ENCODE measurements around the gene MAN2A1. TPM values are rescaled to one million over a fixed set of nuclear protein-coding genes. Genes with fewer than 3 reads are reported as not detected.

The MAN2A1 gene
- total RNA-seq, 1 experiment from 2014 or later: 86.6 TPM

DNA sequence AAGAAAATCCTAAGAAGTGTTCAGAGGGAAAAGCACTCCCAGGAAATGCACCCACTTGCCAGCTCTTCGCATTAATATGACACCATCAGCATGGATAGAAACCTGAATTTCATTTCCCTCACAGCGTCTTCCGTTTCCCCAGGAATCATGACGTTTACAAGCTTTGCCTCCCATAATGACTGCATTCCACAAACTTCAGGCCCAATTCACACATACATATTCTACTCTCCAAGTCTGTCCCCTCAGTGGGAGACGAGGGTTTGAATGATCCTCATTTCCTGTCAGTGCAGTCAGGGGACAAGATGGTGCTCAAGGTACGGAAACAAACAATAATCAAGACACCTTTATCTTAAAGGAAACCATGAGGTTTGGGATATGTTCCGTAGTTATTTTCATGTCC is 44.9 kb upstream of the MAN2A1 start:
- POLR2A ChIA-PET: no interaction called here
- H3K27me3 Mint-ChIP-seq (ENCODE audit: low read depth): no peaks in the 10 kb centered on the region
- peaks cover 18% of the 10 kb centered on the region for H3K36me3 Mint-ChIP-seq
- ATAC-seq (peak; percentile 81), DNase-seq (ENCODE audit: low spot score) (no peak)
- H3K9me3 Mint-ChIP-seq: peaks cover 28% of the 10 kb centered on the region
- H3K4me3 Mint-ChIP-seq: peak overlapping the region; percentile 10; the same call in 1 of the 2 replicates
- CTCF ChIA-PET: interaction anchor here (2.1 kb wide), 1 partner anchor 44 kb away, joined by 7 read pairs; no protein-coding TSS in a partner anchor
- peaks cover 49% of the 10 kb centered on the region for H3K4me1 Mint-ChIP-seq
- peak overlapping the region; percentile 92 for H3K27ac Mint-ChIP-seq
- TF ChIP-seq, protein P1, sequence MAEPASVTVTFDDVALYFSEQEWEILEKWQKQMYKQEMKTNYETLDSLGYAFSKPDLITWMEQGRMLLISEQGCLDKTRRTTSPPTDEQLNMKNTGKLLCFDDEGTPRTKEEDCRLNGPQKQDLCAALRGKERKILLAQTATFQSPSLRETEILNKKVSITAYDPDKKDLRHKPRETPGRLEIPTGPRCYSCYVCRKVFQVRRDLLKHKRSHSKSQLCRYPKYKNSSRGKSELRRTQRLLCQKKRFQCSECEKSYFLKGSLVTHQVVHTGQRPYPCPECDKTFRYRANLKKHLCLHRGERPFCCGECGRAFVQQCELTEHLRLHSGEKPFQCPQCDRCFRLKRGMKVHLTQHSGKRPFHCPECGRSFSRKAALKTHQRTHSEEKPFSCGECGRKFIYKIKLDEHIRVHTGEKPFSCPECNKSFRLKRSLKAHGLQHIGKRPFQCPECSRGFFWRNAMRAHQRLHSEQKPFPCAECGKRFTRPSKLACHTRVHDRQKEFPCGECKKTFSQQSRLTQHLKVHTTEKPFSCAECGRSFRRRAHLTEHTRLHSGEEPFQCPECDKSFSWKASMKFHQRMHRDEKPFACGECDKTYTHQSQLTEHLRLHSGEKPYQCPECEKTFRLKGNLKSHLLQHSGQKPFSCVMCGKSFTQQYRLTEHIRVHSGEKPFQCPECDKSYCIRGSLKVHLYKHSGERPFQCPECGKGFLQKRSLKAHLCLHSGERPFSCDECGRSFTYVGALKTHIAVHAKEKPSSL (CRISPR knock-in tag; conservative IDR thresholded peaks at IDR 0.05): no peak
- TF ChIP-seq EMX1 (CRISPR knock-in tag; IDR thresholded peaks at IDR 0.05) (0 out of 2 replicates have a peak, but pooled peaks have one; percentile 37), ZNF219 (CRISPR knock-in tag; IDR thresholded peaks at IDR 0.05; ENCODE audit: borderline replicate concordance) (no peak), TEAD1 (CRISPR knock-in tag; IDR thresholded peaks at IDR 0.05) (peak; percentile 39; the same call in 1 of the 2 replicates)

DNA sequence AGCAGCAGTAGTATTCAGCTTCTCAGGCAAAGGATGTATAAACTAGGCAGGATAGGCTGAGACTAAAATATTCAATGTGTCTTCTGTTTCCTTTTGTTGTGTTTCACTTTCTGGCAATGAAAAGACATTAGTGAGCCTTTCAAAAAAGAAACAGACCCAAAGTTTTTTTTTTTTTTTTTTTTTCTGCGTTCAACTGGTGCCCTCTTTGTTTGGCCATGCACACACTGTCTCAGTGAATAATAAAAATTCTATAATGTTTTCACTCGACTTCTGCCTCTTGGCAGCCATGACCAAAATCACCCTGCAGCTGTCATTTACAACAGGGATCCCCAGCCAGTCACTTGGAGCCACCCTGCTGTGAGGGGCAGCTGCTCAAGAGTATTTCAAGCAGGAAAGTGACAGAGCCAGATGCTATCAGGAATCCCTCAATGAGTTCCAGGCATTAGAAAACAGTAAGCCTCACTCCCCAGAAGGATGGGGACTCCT is 44.0 kb upstream of the MAN2A1 start:
- ChIA-PET POLR2A (no interaction called here), CTCF (interaction anchor here (2.1 kb wide), 1 partner anchor 43 kb away, joined by 7 read pairs; no protein-coding TSS in a partner anchor)
- Mint-ChIP-seq H3K4me1 (peaks cover 44% of the 10 kb centered on the region), H3K27me3 (ENCODE audit: low read depth) (no peaks in the 10 kb centered on the region), H3K9me3 (peaks cover 20% of the 10 kb centered on the region), H3K27ac (peak overlapping the region; percentile 74; the same call in 1 of the 2 replicates), H3K4me3 (no peak overlapping the region), H3K36me3 (peaks cover 9% of the 10 kb centered on the region)
- TF ChIP-seq NFE2L1 (CRISPR knock-in tag; IDR thresholded peaks at IDR 0.05) (no peak), SOX15 (CRISPR knock-in tag; IDR thresholded peaks at IDR 0.05) (no peak), GTF2I (CRISPR knock-in tag; conservative IDR thresholded peaks at IDR 0.05) (no peak), SP1 (CRISPR knock-in tag; conservative IDR thresholded peaks at IDR 0.05) (no peak)
- TF ChIP-seq, protein P2, sequence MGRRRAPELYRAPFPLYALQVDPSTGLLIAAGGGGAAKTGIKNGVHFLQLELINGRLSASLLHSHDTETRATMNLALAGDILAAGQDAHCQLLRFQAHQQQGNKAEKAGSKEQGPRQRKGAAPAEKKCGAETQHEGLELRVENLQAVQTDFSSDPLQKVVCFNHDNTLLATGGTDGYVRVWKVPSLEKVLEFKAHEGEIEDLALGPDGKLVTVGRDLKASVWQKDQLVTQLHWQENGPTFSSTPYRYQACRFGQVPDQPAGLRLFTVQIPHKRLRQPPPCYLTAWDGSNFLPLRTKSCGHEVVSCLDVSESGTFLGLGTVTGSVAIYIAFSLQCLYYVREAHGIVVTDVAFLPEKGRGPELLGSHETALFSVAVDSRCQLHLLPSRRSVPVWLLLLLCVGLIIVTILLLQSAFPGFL (CRISPR knock-in tag; IDR thresholded peaks at IDR 0.05; ENCODE audit: borderline replicate concordance): no peak
- TF ChIP-seq, protein P3, sequence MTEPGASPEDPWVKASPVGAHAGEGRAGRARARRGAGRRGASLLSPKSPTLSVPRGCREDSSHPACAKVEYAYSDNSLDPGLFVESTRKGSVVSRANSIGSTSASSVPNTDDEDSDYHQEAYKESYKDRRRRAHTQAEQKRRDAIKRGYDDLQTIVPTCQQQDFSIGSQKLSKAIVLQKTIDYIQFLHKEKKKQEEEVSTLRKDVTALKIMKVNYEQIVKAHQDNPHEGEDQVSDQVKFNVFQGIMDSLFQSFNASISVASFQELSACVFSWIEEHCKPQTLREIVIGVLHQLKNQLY (CRISPR knock-in tag; IDR thresholded peaks at IDR 0.05): no peak
- TF ChIP-seq, protein P4, sequence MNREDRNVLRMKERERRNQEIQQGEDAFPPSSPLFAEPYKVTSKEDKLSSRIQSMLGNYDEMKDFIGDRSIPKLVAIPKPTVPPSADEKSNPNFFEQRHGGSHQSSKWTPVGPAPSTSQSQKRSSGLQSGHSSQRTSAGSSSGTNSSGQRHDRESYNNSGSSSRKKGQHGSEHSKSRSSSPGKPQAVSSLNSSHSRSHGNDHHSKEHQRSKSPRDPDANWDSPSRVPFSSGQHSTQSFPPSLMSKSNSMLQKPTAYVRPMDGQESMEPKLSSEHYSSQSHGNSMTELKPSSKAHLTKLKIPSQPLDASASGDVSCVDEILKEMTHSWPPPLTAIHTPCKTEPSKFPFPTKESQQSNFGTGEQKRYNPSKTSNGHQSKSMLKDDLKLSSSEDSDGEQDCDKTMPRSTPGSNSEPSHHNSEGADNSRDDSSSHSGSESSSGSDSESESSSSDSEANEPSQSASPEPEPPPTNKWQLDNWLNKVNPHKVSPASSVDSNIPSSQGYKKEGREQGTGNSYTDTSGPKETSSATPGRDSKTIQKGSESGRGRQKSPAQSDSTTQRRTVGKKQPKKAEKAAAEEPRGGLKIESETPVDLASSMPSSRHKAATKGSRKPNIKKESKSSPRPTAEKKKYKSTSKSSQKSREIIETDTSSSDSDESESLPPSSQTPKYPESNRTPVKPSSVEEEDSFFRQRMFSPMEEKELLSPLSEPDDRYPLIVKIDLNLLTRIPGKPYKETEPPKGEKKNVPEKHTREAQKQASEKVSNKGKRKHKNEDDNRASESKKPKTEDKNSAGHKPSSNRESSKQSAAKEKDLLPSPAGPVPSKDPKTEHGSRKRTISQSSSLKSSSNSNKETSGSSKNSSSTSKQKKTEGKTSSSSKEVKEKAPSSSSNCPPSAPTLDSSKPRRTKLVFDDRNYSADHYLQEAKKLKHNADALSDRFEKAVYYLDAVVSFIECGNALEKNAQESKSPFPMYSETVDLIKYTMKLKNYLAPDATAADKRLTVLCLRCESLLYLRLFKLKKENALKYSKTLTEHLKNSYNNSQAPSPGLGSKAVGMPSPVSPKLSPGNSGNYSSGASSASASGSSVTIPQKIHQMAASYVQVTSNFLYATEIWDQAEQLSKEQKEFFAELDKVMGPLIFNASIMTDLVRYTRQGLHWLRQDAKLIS (CRISPR knock-in tag; IDR thresholded peaks at IDR 0.05; ENCODE audit: borderline replicate concordance): no peak
- DNase-seq (ENCODE audit: low spot score): peak; percentile 38
- ATAC-seq: peak; percentile 40

DNA sequence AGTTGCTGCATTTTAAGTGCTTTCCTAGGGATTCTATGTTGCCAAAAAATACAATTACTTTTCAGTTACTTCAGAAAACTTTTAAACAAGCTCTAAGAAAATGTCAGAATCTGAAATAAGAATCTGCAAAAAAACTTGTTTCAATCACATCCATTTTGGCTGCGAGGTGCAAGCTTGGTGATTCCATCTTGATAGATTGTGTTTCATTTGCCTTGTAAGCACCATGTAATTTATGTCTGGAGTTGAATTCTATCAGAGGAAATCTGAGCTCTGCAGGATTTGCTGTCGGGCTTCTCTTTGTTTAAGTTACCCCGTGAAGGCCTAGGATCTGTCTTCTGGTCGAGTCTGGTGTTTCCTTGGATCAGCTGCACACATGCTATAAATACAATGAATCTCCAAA is 40.4 kb upstream of the MAN2A1 start:
- Mint-ChIP-seq H3K4me1 (peaks cover 20% of the 10 kb centered on the region), H3K36me3 (no peaks in the 10 kb centered on the region), H3K27me3 (ENCODE audit: low read depth) (no peaks in the 10 kb centered on the region), H3K27ac (no peak overlapping the region), H3K9me3 (no peaks in the 10 kb centered on the region), H3K4me3 (no peak overlapping the region)
- CTCF ChIA-PET: no interaction called here
- ATAC-seq (no peak), DNase-seq (ENCODE audit: low spot score) (no peak)
- POLR2A ChIA-PET: no interaction called here
- TF ChIP-seq, protein P5, sequence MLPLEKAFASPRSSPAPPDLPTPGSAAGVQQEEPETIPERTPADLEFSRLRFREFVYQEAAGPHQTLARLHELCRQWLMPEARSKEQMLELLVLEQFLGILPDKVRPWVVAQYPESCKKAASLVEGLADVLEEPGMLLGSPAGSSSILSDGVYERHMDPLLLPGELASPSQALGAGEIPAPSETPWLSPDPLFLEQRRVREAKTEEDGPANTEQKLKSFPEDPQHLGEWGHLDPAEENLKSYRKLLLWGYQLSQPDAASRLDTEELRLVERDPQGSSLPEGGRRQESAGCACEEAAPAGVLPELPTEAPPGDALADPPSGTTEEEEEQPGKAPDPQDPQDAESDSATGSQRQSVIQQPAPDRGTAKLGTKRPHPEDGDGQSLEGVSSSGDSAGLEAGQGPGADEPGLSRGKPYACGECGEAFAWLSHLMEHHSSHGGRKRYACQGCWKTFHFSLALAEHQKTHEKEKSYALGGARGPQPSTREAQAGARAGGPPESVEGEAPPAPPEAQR (CRISPR knock-in tag; IDR thresholded peaks at IDR 0.05): no peak
- no peak for TF ChIP-seq CREB1 (CRISPR knock-in tag; IDR thresholded peaks at IDR 0.05)
- TF ChIP-seq, protein P3 (CRISPR knock-in tag; IDR thresholded peaks at IDR 0.05): no peak
- TF ChIP-seq GABPB1 (CRISPR knock-in tag; IDR thresholded peaks at IDR 0.05): no peak
- TF ChIP-seq, protein P6, sequence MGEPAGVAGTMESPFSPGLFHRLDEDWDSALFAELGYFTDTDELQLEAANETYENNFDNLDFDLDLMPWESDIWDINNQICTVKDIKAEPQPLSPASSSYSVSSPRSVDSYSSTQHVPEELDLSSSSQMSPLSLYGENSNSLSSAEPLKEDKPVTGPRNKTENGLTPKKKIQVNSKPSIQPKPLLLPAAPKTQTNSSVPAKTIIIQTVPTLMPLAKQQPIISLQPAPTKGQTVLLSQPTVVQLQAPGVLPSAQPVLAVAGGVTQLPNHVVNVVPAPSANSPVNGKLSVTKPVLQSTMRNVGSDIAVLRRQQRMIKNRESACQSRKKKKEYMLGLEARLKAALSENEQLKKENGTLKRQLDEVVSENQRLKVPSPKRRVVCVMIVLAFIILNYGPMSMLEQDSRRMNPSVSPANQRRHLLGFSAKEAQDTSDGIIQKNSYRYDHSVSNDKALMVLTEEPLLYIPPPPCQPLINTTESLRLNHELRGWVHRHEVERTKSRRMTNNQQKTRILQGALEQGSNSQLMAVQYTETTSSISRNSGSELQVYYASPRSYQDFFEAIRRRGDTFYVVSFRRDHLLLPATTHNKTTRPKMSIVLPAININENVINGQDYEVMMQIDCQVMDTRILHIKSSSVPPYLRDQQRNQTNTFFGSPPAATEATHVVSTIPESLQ (CRISPR knock-in tag; IDR thresholded peaks at IDR 0.05): no peak
- TF ChIP-seq, protein P7, sequence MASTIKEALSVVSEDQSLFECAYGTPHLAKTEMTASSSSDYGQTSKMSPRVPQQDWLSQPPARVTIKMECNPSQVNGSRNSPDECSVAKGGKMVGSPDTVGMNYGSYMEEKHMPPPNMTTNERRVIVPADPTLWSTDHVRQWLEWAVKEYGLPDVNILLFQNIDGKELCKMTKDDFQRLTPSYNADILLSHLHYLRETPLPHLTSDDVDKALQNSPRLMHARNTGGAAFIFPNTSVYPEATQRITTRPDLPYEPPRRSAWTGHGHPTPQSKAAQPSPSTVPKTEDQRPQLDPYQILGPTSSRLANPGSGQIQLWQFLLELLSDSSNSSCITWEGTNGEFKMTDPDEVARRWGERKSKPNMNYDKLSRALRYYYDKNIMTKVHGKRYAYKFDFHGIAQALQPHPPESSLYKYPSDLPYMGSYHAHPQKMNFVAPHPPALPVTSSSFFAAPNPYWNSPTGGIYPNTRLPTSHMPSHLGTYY (CRISPR knock-in tag; IDR thresholded peaks at IDR 0.05): no peak
- TF ChIP-seq NR3C1 (CRISPR knock-in tag; conservative IDR thresholded peaks at IDR 0.05; ENCODE audit: low read depth): no peak
- no peak for TF ChIP-seq TP53 (CRISPR knock-in tag; IDR thresholded peaks at IDR 0.05)
- no peak for TF ChIP-seq TEAD4 (CRISPR knock-in tag; IDR thresholded peaks at IDR 0.05)

All from WTC11 (cell line).